H7 (cell line): ENCODE data around the gene AR. TPM values are rescaled to one million over a fixed set of nuclear protein-coding genes. Genes with fewer than 3 reads are reported as not detected.

Experiments used
- DNase-seq: peaks from one replicate; pipeline ENCODE4 v3.0.0; 2012
- H3K27me3 ChIP-seq: 2 replicates; pipeline ENCODE4 v1.6.0; 2011; ENCODE audit warnings: mild to moderate bottlenecking, low read length; ENCODE audit not compliant: control insufficient read depth, insufficient read depth
- H3K36me3 ChIP-seq: replicated peaks from 2 replicates; pipeline ENCODE4 v1.5.1; 2011; ENCODE audit warnings: low read length; ENCODE audit not compliant: control insufficient read depth, insufficient read depth
- H3K4me3 ChIP-seq: 2 replicates; pipeline ENCODE4 v1.5.1; 2011; ENCODE audit warnings: low read depth, mild to moderate bottlenecking, control low read depth, low read length, moderate library complexity; ENCODE audit not compliant: insufficient read depth
- total RNA-seq: library from RNA; depleted of rRNA; stranded (reverse); fragments of >200 nt; shearing (Covaris generic); gene quantifications from 2 replicates; pipeline ENCODE4 v1.2.3, GENCODE V29; 2014

AR gene
- total RNA-seq, 1 experiment from 2014 or later = 8.3 TPM

- Histone ChIP-seq H3K27me3 (no peaks in the 10 kb centered on the region), H3K4me3 (no peak overlapping the region), H3K36me3 (peaks cover 4% of the 10 kb centered on the region)
- DNase-seq = no peak
These were observed 176.5 kb downstream of the AR start for GRCh38 chrX:67720344-67720743.

- H3K27me3 ChIP-seq = no peaks in the 10 kb centered on the region
- no peak overlapping the region for H3K4me3 ChIP-seq
- DNase-seq = no peak
These were observed 177.5 kb downstream of the AR start for GRCh38 chrX:67721321-67721720.

GRCh38 chrX:67723580-67724351 is 179.9 kb downstream of the AR start:
- no peaks in the 10 kb centered on the region for H3K27me3 ChIP-seq
- no peak for DNase-seq
- H3K4me3 ChIP-seq = no peak overlapping the region
- H3K36me3 ChIP-seq = peaks cover 2% of the 10 kb centered on the region

More at GRCh38 chrX:67721321-67721720, 177.5 kb downstream of the AR start:
- H3K36me3 ChIP-seq = peaks cover 4% of the 10 kb centered on the region

GRCh38 chrX:67724359-67725110 is 180.7 kb downstream of the AR start:
- H3K4me3 ChIP-seq = no peak overlapping the region
- peaks cover 2% of the 10 kb centered on the region for H3K36me3 ChIP-seq
- H3K27me3 ChIP-seq = no peaks in the 10 kb centered on the region
- no peak for DNase-seq

GRCh38 chrX:67725471-67725870 is 181.7 kb downstream of the AR start:
- H3K27me3 ChIP-seq = no peaks in the 10 kb centered on the region
- no peak for DNase-seq
- H3K36me3 ChIP-seq = peaks cover 2% of the 10 kb centered on the region

GRCh38 chrX:67726018-67726417 is 182.2 kb downstream of the AR start:
- DNase-seq = no peak
- H3K36me3 ChIP-seq = peaks cover 2% of the 10 kb centered on the region
- no peak overlapping the region for H3K4me3 ChIP-seq
- no peaks in the 10 kb centered on the region for H3K27me3 ChIP-seq

More at GRCh38 chrX:67725471-67725870, 181.7 kb downstream of the AR start:
- H3K4me3 ChIP-seq = no peak overlapping the region

GRCh38 chrX:67727576-67727975 is 183.8 kb downstream of the AR start:
- H3K27me3 ChIP-seq = no peaks in the 10 kb centered on the region
- no peak overlapping the region for H3K4me3 ChIP-seq
- H3K36me3 ChIP-seq = peaks cover 2% of the 10 kb centered on the region
- no peak for DNase-seq

- H3K27me3 ChIP-seq = no peaks in the 10 kb centered on the region
- no peak for DNase-seq
- no peak overlapping the region for H3K4me3 ChIP-seq
- H3K36me3 ChIP-seq = no peaks in the 10 kb centered on the region; the same call in 1 of the 2 replicates
These were observed 186.5 kb downstream of the AR start for GRCh38 chrX:67730296-67730695.

- no peaks in the 10 kb centered on the region for H3K27me3 ChIP-seq
- no peak overlapping the region for H3K4me3 ChIP-seq
- no peaks in the 10 kb centered on the region for H3K36me3 ChIP-seq
- no peak for DNase-seq
These were observed 187.2 kb downstream of the AR start for GRCh38 chrX:67731061-67731460.

GRCh38 chrX:67732864-67733263 is 189.0 kb downstream of the AR start:
- Histone ChIP-seq H3K27me3 (no peaks in the 10 kb centered on the region), H3K36me3 (no peaks in the 10 kb centered on the region), H3K4me3 (no peak overlapping the region)
- DNase-seq = no peak

GRCh38 chrX:67734111-67734753 is 190.4 kb downstream of the AR start:
- H3K27me3 ChIP-seq = no peaks in the 10 kb centered on the region
- no peak for DNase-seq
- H3K36me3 ChIP-seq = no peaks in the 10 kb centered on the region
- no peak overlapping the region for H3K4me3 ChIP-seq

GRCh38 chrX:67749536-67749935 is 205.7 kb downstream of the AR start:
- DNase-seq = no peak
- H3K4me3 ChIP-seq = no peak overlapping the region
- H3K27me3 ChIP-seq = no peaks in the 10 kb centered on the region

GRCh38 chrX:67750694-67751093 is 206.9 kb downstream of the AR start:
- H3K4me3 ChIP-seq = no peak overlapping the region
- no peaks in the 10 kb centered on the region for H3K36me3 ChIP-seq
- H3K27me3 ChIP-seq = no peaks in the 10 kb centered on the region
- no peak for DNase-seq

More at GRCh38 chrX:67749536-67749935, 205.7 kb downstream of the AR start:
- no peaks in the 10 kb centered on the region for H3K36me3 ChIP-seq

- Histone ChIP-seq H3K4me3 (no peak overlapping the region), H3K36me3 (no peaks in the 10 kb centered on the region), H3K27me3 (no peaks in the 10 kb centered on the region)
- DNase-seq = no peak
These were observed 215.2 kb downstream of the AR start for GRCh38 chrX:67759018-67759417.

- DNase-seq = no peak
- Histone ChIP-seq H3K4me3 (no peak overlapping the region), H3K27me3 (no peaks in the 10 kb centered on the region), H3K36me3 (no peaks in the 10 kb centered on the region)
These were observed 233.3 kb downstream of the AR start for GRCh38 chrX:67777148-67777547.
